IPS-18c (cell line): ENCODE measurements around the gene ERF.

Source experiments
- H3K4me3 ChIP-seq: 2 replicates; pipeline ENCODE4 v1.7.0; 2013; ENCODE audit warnings: low read depth, mild to moderate bottlenecking, low read length, moderate library complexity; ENCODE audit not compliant: insufficient read depth
- H3K9me3 ChIP-seq: one replicate; pipeline ENCODE4 v1.6.1; 2013; ENCODE audit warnings: mild to moderate bottlenecking, low read length, moderate library complexity; ENCODE audit not compliant: control insufficient read depth, insufficient read depth

Gene ERF

DNA sequence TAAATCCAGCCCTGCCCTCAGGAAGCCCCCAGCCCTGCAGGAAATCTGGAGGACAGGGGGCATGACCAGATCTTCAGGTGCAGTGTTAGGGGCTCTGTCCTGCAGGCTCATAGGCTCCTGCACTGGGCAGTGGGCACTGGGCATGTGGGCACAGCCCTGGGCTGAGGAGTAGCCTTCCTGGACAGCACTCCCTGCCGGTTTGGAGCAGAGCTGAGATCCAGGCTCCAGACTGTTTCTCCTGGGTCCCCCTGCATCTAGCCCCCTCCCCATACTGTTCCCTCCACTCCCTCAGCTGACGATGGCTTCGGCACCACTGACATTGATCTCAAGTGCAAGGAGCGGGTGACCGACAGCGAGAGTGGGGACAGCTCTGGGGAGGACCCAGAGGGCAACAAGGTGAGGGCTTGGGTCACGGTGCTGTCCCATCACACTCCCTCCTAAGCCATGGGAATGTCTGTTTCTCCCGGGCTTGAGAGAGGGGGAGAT, 34.7 kb upstream of the ERF start:
- peaks cover 1% of the 10 kb centered on the region for H3K9me3 ChIP-seq

DNA sequence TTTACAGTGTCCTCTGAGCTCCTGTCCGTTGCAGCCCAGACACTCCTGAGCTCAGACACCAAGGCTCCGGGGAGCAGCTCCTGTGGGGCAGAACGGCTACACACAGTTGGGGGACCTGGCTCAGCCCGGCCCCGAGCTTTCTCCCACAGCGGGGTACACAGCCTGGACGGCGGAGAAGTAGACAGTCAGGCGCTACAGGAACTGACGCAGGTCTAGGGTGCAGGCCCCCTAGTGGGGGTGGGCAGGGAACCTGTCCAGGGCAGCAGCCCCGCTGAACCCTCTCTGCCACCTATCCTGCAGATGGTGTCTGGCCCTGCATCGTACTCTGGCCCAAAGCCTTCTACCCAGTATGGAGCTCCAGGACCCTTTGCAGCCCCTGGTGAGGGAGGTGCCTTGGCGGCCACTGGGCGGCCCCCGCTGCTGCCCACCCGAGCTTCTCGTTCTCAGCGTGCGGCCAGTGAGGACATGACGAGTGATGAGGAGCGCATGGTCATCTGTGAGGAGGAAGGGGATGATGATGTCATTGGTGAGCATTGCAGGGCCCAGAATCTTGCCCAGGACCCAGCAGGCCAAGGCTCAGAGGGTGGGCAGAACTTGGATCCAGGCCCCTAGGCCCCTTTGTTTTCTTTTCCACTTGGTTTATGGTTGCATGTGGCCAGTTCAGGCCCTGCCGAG, 34.1 kb upstream of the ERF start:
- no peak overlapping the region for H3K4me3 ChIP-seq
- H3K9me3 ChIP-seq = peaks cover 2% of the 10 kb centered on the region

More for the DNA sequence above, 34.7 kb upstream of the ERF start:
- H3K4me3 ChIP-seq = no peak overlapping the region

DNA sequence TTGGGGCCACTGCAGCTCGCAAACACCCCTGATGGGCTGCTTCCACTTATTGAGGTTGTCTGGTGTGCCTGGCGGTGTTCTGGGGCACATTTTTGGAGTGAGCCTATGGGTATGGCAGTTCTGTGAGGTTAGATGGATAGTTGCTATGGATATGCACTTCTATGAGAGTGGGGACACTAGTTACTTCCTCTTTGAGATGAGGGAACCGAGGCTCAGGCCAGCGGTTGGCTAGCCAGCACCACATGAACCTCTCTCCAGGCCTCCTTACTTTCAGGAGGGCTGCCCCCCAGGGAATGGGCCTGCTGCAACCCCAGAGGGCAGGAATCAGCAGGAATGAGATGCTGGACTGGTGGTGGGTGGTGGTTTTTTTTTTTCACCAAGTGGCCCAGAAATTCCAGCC, 33.5 kb upstream of the ERF start:
- peaks cover 2% of the 10 kb centered on the region for H3K9me3 ChIP-seq
- H3K4me3 ChIP-seq = no peak overlapping the region

DNA sequence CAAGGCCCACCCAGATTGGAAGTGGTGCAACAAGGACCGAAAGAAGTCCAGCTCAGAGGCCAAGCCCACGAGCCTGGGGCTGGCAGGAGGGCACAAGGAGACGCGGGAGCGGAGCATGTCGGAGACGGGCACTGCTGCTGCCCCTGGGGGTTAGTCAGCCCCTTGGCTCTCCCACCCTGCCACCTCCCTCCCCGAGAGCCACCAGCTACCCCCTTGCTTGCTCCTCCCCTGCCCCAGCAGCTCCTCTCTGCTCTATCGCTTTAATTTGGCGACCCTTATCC, 32.8 kb upstream of the ERF start:
- Histone ChIP-seq H3K4me3 (no peak overlapping the region), H3K9me3 (peaks cover 2% of the 10 kb centered on the region)

DNA sequence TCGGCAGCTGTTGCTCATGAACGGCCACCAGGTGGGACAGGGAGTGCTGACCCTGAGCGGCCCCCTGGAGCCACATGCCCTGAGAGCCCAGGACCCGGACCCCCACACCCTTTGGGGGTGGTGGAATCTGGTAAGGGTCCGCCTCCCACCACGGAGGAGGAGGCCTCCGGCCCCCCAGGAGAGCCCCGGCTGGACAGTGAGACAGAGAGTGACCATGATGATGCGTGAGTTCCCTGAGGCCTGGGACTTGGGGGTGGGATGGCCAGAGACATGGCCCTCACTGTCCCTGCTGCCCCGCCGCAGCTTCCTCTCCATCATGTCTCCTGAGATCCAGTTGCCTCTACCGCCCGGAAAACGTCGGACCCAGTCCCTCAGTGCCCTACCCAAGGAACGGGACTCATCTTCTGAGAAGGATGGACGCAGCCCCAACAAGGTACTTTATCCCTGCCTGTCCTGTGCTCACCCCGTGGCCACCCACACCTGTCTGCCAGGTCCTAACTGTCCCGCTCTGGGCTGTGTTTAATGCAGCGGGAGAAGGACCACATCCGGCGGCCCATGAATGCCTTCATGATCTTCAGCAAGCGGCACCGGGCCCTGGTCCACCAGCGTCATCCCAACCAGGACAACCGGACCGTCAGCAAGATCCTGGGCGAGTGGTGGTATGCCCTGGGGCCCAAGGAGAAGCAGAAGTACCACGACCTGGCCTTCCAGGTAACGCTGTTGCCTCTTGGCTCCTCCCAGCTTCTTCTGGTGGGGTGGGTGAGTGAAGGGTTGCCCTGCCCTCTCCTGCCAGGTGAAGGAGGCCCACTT, 32.3 kb upstream of the ERF start:
- H3K9me3 ChIP-seq = peaks cover 2% of the 10 kb centered on the region
- H3K4me3 ChIP-seq = no peak overlapping the region; the same call in 1 of the 2 replicates

DNA sequence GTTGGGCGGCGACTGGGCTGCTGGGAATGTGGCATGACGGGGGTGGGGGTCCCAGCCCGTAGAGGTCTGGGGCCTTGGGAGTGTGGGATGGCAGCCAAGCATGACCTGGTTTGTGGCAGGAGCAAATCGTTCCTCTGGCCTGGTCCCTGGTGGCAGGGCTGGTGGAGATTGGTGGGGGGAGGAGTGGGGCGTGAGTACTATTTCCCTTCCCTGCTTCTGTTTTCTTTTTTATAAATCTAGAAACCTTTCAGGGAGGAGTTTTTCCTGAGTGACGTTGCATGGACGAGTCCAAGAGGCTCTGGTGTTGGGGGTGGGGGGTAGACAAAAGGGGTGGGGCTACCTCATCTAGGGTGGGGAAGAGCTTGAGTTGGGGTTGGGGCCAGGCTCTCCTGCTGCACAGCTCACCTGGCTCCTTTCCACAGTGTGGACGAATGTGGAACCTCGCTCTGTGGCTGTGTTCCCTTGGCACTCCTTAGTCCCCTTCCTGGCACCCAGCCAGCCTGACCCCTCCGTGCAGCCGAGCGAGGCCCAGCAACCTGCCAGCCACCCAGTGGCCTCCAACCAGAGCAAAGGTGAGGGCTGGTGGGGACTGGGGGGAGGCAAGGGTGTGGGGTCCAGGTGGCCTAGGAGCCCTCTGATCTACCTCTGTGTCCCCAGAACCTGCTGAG, 31.6 kb upstream of the ERF start:
- Histone ChIP-seq H3K9me3 (peaks cover 2% of the 10 kb centered on the region), H3K4me3 (no peak overlapping the region; the same call in 1 of the 2 replicates)

DNA sequence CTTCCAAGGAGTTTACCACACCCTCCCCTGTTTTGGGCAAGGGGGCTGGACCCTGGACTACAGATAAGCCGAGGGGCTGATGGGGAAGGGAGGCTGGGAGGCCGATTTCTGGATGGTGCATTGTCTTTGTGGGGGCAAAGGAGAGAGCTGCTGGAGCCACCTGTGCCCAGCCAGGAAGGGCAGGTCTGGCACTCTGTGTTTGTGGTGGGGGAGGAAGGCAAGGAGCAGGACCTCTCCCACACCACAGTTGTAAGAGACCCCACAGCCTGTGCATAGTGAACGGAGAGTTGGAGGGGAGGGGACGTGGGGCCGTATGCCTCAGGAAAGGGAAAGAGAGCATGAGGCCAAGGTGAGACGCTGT, 31.0 kb upstream of the ERF start:
- H3K4me3 ChIP-seq = no peak overlapping the region
- peaks cover 2% of the 10 kb centered on the region for H3K9me3 ChIP-seq

DNA sequence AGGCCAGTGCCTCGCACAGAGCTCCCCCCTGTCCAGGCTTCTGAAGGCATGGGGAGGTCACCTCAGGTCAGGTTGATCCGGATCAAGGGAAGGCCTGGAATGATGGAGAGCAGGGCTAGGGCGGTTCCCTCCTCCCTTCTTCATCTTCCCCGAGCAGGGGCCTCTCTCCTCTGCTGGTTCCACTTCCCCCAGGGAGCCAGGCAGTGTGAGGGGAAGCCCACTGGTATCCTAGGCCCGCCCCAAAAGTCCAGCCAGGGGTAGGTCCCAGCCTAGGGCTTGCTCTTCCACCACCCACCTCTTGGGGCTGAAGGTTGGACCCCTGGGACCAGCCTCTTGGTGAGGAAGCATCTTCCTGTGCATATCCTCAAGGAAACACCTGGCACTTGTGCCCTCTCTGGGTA, 30.6 kb upstream of the ERF start:
- peaks cover 2% of the 10 kb centered on the region for H3K9me3 ChIP-seq
- peak overlapping the region; percentile 66; the same call in 1 of the 2 replicates for H3K4me3 ChIP-seq

DNA sequence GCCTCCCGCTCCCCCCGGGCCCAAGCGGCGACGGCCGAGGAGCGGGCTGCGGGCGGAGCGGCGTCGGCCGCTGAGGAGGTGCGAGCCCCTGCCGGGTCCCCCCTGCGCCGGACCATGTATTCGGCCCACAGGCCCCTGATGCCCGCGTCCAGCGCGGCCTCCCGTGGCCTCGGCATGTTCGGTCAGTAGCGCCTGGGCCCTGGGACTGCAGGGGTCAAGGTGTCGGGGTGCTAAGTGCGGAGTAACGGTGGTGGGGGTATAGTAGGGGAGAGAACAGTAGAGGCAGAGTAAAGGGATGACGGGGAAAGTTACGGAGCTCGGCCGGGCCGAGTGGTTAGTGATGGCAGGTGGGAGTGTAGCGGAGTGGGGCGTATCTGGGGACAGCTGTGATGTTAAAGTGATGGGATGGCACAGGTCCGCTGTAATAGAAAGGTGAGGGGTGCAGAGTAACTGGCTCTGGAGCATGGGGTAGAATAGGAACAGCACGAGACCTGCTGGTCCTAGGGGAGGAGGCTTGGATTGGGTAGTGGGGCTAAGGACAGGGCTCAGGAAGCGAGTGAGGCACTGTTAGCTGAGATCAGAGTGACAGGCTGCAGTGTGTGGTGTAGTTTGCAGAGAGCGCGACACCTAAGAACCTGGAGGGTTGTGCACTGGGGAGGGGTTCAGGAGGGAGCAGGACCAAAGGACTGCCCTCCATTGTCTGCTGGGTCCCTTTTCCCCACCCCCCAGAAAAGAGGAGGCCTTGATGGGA, 29.8 kb upstream of the ERF start:
- peaks cover 2% of the 10 kb centered on the region for H3K9me3 ChIP-seq
- peak overlapping the region; percentile 66 for H3K4me3 ChIP-seq

DNA sequence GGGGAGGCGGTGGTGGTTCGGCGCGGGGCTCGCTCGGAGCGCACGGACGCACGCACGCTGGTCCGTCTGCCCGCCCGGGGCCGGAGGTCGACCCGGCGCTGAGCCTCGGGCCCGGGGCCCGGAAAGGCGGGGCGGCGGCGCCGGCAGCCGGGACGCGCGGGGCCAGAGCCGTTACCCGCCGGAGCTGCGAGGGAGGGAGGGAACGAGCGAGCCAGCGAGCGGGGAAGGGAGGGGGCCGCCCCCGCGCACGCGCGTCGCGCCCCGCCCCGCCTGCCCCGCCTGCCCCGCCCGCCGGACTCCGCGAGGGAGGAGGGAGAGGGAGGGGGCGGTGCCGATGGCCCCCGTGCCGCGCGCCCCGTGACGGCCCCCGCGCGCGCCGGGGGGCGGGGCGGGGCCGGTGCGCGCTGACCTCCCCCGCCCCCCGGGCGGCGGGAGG, 29.2 kb upstream of the ERF start:
- Histone ChIP-seq H3K4me3 (peak overlapping the region; percentile 46), H3K9me3 (peaks cover 2% of the 10 kb centered on the region)

DNA sequence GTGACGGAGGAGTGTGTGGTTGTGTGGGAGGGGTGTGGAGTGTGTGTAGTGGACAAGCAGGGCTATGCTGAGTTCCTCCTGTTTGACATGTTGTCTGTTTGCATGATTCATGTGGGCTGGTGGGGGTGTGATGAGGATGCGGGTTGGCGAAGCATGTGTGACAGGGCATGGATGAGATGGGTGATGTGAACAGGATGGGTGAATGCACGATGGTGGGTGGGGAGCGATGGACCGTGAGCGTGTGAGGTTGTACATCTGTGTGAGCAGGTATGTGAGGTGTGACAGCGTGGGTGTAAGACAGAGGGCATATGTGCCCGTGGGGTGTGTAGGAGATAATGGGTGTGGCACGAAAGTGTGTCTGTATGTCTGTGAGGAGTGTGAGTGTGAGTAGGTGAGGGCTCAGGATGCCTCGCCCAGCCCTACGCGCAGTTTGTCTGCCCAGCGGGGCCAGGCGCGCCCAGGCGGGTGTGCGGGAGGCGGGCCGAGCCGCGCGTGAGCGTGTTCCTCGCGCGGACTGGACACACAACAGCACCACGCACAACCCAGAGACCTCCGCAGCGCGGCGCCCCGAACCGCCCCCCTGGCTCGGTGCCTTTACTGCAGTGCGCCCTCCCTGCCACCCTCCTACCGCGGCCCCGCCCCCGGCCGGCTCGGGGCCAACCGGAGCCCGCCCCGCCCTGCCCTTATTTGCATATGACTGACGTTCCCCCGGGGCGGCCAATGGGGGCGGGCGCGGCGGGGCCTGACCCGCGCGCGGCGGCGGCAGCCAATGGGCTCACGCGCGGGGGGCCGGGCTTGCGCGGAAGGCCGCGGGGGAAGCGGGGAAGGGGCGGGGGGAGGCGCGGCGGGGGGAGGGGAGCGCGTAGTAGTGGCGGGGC, 28.5 kb upstream of the ERF start:
- Histone ChIP-seq H3K9me3 (peaks cover 2% of the 10 kb centered on the region), H3K4me3 (peak overlapping the region; percentile 51)

DNA sequence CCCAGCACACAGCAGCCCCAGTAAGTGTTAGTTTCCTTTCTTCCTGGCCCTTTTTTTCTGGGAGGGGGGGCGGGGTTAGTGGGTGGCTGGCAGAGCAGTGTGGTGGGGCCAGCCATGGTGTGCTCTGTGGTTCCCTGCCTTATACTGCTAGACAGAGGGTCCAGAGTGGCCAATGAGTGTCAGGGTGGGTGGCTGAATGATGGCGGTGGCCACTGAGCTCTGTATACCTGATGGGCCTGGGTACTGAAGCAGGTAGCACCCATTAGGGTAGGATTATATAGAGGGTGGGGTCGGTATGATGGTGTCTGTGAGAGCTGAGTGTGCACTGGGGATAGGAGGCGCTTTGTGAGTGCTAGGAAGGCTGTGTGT, 27.9 kb upstream of the ERF start:
- Histone ChIP-seq H3K9me3 (peaks cover 2% of the 10 kb centered on the region), H3K4me3 (peak overlapping the region; percentile 51; the same call in 1 of the 2 replicates)

DNA sequence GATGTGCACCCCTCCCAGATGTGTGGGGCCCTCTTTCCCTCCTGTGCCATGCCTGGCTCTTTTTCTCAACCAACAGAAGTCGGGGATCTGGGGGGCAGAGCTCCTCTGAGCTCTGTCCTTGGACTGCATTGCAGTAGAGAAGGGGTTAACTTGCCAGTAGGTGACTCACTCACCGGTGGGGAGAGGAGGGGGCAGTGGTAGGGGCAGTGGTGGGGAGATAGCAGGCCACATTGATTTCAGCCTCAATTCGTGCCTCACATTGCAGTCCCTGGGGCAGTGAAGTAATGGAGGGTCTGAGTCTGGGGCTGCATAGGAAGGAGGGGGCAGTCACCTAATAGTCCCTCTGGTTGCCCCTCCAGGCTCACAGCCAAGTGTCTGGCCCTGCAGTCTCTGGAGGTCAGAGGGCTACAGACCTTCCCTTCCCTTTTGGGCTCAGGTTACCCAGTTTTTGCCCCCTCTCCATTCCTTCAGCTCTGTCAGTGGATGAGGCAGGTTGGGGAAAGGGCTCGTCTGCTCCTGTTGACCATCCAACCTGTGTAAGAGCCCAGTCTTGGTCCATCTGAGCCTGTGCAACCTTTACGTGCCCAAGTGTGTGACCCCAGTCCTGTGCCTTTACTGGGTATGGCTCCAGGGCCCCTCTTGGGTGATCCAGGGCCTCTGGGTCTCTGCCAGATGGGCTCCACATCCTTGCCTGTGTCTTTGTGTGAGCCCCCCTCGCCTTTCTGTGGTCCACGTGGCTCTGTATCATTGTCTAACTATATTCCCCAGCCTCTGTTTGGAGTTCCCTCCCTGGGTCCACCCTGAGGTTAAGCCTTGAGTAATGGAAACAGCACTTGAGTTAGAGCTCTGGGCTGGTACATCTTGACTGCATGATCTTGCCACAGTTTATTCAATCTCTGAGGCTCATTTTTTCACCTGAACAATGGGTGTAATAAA, 27.2 kb upstream of the ERF start:
- Histone ChIP-seq H3K9me3 (peaks cover 2% of the 10 kb centered on the region), H3K4me3 (peak overlapping the region; percentile 87)

DNA sequence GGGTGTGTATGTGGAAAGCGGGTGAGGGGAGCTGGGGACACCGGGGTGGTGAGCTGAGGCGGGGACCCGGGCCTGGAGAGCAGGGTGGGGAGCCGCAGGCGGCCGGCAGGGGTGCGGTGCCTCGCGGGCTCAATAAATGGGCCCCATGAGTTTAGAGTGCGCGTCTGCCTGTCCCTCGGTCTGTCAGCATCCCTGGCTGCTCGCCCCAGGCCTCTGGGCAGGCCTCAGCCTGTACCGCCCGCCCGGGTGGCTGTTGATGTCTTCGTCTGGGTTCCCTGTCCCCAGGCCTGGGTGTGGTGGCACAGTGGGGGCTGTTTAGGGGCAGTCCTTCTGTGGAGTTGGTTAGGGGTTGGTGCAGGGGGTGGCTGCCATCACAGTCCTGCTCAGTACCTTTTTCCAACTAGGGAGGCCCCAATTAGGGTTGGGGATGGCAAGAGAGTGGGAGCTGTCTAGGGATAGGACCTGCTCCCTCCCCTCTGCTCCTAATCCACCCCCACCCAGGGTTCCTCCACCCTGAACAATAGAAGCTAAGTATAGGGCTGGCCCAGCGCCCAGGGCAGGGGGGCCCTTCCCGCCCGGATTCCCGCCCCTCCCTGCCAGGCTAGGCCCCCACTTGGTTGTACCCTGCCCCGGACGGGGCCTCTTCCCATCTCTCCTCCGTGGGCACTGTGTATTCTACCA, 26.4 kb upstream of the ERF start:
- Histone ChIP-seq H3K9me3 (peaks cover 2% of the 10 kb centered on the region), H3K4me3 (peak overlapping the region; percentile 87)

DNA sequence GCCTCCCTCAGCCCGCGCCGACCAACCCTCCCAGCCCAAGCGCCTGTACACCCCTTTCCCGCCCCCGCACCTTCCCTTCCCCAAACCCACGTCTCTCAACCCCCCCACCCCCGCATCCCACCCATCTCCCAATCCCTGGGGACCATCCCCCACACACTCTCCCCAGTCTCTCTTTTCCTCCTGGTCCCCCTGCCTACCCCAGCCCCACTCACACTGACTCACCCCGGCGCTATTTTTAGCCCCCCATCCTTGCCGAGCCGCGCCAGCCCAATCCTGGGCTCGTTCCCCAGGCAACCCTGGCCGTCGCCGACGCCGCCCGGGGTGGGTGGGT, 25.9 kb upstream of the ERF start:
- Histone ChIP-seq H3K9me3 (peaks cover 2% of the 10 kb centered on the region), H3K4me3 (peak overlapping the region; percentile 87)
